Mucosa of rectum (tissue), 2 donors: ENCODE data around the gene SFXN2.
"Not testable (repeated sequence)": the region's sequence is repeated elsewhere in the genome, so short reads cannot be mapped to it uniquely, and the experiment has no call there.

Source experiments
- H3K27ac ChIP-seq, 2 donors: one replicate each; pipeline ENCODE4 v1.7.0; 2013; ENCODE audit warnings: inconsistent platforms in 2 of 2, low read depth in 2 of 2, low read length in 2 of 2
- H3K27me3 ChIP-seq, 2 donors: one replicate each; pipeline ENCODE4 v1.7.0; 2013; ENCODE audit warnings: low read length in 2 of 2; ENCODE audit not compliant: control insufficient read depth in 2 of 2, insufficient read depth in 2 of 2
- H3K36me3 ChIP-seq, 2 donors: one replicate each; pipeline ENCODE4 v1.7.0; 2013; ENCODE audit warnings: low read length in 2 of 2; ENCODE audit not compliant: control insufficient read depth in 2 of 2, insufficient read depth in 2 of 2
- H3K4me1 ChIP-seq, 2 donors: one replicate each; pipeline ENCODE4 v1.7.0; 2013; ENCODE audit warnings: low read length in 2 of 2, mild to moderate bottlenecking in 1 of 2; ENCODE audit not compliant: control insufficient read depth in 2 of 2, insufficient read depth in 2 of 2
- H3K4me3 ChIP-seq, 2 donors: one replicate each; pipeline ENCODE4 v1.7.0; 2013; ENCODE audit warnings: low read length in 2 of 2
- H3K9ac ChIP-seq, 2 donors: one replicate each; pipeline ENCODE4 v1.7.0; 2013; ENCODE audit warnings: low read length in 2 of 2, low read depth in 1 of 2, mild to moderate bottlenecking in 1 of 2
- H3K9me3 ChIP-seq, 2 donors: one replicate each; pipeline ENCODE4 v1.7.0; 2013; ENCODE audit warnings: low read length in 2 of 2; ENCODE audit not compliant: control insufficient read depth in 2 of 2
- donor health status: healthy.
- donor health status: Normal muscosa, but diverticular disease.

SFXN2 gene, protein sequence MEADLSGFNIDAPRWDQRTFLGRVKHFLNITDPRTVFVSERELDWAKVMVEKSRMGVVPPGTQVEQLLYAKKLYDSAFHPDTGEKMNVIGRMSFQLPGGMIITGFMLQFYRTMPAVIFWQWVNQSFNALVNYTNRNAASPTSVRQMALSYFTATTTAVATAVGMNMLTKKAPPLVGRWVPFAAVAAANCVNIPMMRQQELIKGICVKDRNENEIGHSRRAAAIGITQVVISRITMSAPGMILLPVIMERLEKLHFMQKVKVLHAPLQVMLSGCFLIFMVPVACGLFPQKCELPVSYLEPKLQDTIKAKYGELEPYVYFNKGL

GRCh38 chr10:102714621-102715455 lies at the start of gene SFXN2:
SFXN2 (plus strand) TSS chr10:102714636; CDS start chr10:102726637, 12,001 bp downstream.
- H3K9ac ChIP-seq: peak within 1 kb of the TSS; percentile 80 to 83
- no peaks in the 10 kb centered on the region for H3K27me3 ChIP-seq
- H3K9me3 ChIP-seq: no peaks in the 10 kb centered on the region
- no peaks in the 10 kb centered on the region for H3K36me3 ChIP-seq
- H3K4me1 ChIP-seq: peaks cover 11 to 16% of the 10 kb centered on the region in 2 donors
- H3K4me3 ChIP-seq: peak within 1 kb of the TSS; percentile 88 to 96
- H3K27ac ChIP-seq: peak within 1 kb of the TSS; percentile 75 to 86

DNA sequence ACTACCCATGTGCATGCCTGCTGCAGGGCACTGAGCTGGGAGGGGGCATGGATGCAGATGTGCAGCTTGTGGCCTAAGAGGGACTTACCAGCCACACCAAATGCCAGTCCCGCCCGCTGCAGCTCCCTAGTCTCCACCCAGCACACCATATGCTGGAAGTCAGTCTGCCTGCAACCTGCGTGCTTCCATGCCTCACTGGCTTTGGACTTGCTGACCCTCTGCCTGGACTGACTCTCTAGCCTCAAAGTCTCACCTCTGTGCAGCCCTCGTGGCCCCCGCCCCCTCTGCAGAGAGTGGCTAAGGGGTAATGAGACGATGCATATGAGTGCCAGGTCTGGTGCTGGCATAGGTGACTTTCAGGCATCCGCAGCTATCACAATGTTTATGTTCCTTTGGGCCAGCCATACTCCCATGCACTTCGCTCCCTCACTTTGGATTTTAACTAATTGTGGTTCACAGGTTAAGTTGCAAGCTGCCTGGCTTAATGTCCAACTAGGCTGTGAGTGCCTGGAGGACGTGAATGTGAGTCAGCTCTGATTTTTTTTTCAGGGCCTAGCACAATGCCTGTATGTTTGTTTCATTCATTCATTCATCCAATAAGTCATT lies 48.4 kb upstream of the SFXN2 start:
- Histone ChIP-seq H3K4me1 (peaks cover 11 to 13% of the 10 kb centered on the region in 2 donors), H3K9ac (no peak overlapping the region), H3K9me3 (no peaks in the 10 kb centered on the region), H3K36me3 (no peaks in the 10 kb centered on the region), H3K27me3 (no peaks in the 10 kb centered on the region), H3K27ac (no peak overlapping the region), H3K4me3 (no peak overlapping the region)

GRCh38 chr10:102667411-102667810 lies 47.0 kb upstream of the SFXN2 start:
- H3K27ac ChIP-seq: not testable (repeated sequence)

DNA sequence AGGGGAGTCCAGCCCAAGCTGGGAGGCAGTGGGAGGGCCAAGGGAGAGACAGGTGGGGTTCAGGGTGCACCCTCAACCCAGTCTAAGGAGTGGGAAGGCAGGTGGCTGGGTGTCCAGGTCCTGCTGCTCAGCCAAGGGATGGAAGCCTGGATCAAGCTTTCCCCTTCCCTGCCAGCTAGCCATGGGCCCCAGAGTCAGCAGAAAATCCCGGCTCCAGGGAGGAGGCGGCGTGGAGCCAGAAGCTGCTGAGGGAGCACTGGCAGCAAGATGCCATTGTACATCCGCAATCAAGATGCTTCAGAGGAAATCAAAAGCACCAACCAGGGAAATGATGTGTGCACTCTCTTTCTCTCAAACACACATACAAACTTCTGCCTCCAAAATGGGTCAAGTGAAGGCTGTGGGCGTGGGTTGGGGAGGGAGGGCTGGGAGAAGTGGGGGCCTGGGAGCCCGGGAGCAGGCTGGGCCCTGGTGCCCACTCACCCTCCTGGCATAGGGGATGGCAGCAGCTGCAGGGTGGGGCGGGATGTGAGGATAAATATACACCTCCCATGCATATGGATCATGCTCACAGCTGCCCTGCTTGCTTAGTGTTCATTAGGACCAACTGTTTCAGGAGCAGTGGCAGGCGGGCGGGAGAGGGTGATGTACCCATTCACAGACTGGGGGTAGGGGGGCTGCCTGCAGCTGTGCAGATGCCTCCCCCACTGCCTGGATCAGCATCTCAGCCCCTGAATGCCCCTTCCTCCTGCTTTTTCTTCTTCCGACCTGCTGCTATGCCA lies 45.9 kb upstream of the SFXN2 start:
- Histone ChIP-seq H3K27ac (no peak overlapping the region), H3K9me3 (no peaks in the 10 kb centered on the region), H3K4me1 (peaks cover 6 to 11% of the 10 kb centered on the region in 2 donors), H3K27me3 (no peaks in the 10 kb centered on the region), H3K36me3 (no peaks in the 10 kb centered on the region), H3K9ac (no peak overlapping the region), H3K4me3 (no peak overlapping the region)

More at GRCh38 chr10:102667411-102667810, 47.0 kb upstream of the SFXN2 start:
- not testable (repeated sequence) for H3K4me3 ChIP-seq, H3K27me3 ChIP-seq, H3K9me3 ChIP-seq, H3K36me3 ChIP-seq, H3K4me1 ChIP-seq, H3K9ac ChIP-seq

- Histone ChIP-seq H3K9me3 (no peaks in the 10 kb centered on the region), H3K9ac (no peak overlapping the region), H3K4me1 (peaks cover 13 to 18% of the 10 kb centered on the region in 2 donors), H3K27ac (no peak overlapping the region), H3K4me3 (no peak overlapping the region), H3K36me3 (no peaks in the 10 kb centered on the region), H3K27me3 (no peaks in the 10 kb centered on the region)
Measured at GRCh38 chr10:102669206-102670064, 45.0 kb upstream of the SFXN2 start.

GRCh38 chr10:102670065-102670670 lies 44.3 kb upstream of the SFXN2 start:
- Histone ChIP-seq H3K4me1 (peaks cover 19 to 20% of the 10 kb centered on the region in 2 donors), H3K36me3 (no peaks in the 10 kb centered on the region), H3K9ac (no peak overlapping the region), H3K4me3 (no peak overlapping the region), H3K9me3 (no peaks in the 10 kb centered on the region), H3K27me3 (no peaks in the 10 kb centered on the region), H3K27ac (no peak overlapping the region)

DNA sequence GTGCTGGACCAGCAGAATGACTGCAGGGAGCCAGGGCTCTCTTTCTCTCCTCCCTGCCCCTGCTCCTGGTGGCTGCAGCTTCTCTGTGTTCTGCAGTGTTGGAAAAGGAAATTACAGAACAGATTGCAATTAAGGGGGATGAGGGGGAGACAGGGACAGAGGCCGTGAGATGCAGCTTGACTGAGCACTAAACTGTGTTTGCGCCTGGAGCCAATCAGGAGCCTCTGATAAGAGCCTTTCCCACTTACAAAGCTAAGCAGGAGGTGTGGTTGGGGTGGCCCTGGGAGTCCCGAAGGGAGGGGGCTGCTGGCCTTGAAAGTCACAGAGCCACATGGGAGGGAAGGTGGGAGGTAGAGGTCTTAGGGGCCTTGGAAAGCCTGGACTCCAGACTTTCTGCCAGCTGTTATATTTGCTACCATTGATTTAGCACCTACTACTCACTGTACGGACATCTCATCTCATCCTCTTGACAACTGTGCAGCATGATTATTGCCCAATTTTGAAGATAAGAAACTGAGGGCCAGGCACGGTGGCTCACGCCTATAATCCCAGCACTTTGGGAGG lies 43.5 kb upstream of the SFXN2 start:
- Histone ChIP-seq H3K27ac (no peak overlapping the region), H3K36me3 (no peaks in the 10 kb centered on the region), H3K4me3 (no peak overlapping the region), H3K9ac (no peak overlapping the region), H3K9me3 (no peaks in the 10 kb centered on the region), H3K4me1 (peaks cover 27% of the 10 kb centered on the region in 2 donors), H3K27me3 (no peaks in the 10 kb centered on the region)

- Histone ChIP-seq H3K4me1 (peaks cover 30 to 35% of the 10 kb centered on the region in 2 donors), H3K9ac (peak overlapping the region in 1 of 2 donors; percentile 52), H3K27ac (peak overlapping the region; percentile 43 to 68)
Measured at GRCh38 chr10:102673236-102673818, 41.1 kb upstream of the SFXN2 start.

More at GRCh38 chr10:102673236-102673818, 41.1 kb upstream of the SFXN2 start:
- no peaks in the 10 kb centered on the region for H3K36me3 ChIP-seq
- no peak overlapping the region for H3K4me3 ChIP-seq
- no peaks in the 10 kb centered on the region for H3K27me3 ChIP-seq
- H3K9me3 ChIP-seq: no peaks in the 10 kb centered on the region
